Ectodermal cell (in vitro differentiated cells): ENCODE results near the gene JMJD1C.
"Not testable (repeated sequence)": the region's sequence is repeated elsewhere in the genome, so short reads cannot be mapped to it uniquely, and the experiment has no call there.

Source experiments
- H3K27ac ChIP-seq: 2 replicates; pipeline ENCODE4 v1.7.0; 2013; ENCODE audit warnings: mild to moderate bottlenecking, low read depth, low read length; ENCODE audit not compliant: insufficient read depth, poor library complexity, severe bottlenecking
- H3K27me3 ChIP-seq: 2 replicates; pipeline ENCODE4 v1.7.0; 2013; ENCODE audit warnings: mild to moderate bottlenecking, low read length; ENCODE audit not compliant: insufficient read depth, control insufficient read depth, poor library complexity, severe bottlenecking
- H3K36me3 ChIP-seq: one replicate; pipeline ENCODE4 v1.7.0; 2013; ENCODE audit warnings: low read length; ENCODE audit not compliant: control insufficient read depth, insufficient read depth
- H3K4me1 ChIP-seq: one replicate; pipeline ENCODE4 v1.7.0; 2013; ENCODE audit warnings: low read length; ENCODE audit not compliant: control insufficient read depth, insufficient read depth
- H3K4me3 ChIP-seq: 2 replicates; pipeline ENCODE4 v1.7.0; 2013; ENCODE audit warnings: low read depth, low read length, control low read depth; ENCODE audit not compliant: insufficient read depth
- H3K9me3 ChIP-seq: 2 replicates; pipeline ENCODE4 v1.7.0; 2013; ENCODE audit warnings: mild to moderate bottlenecking, low read length, moderate library complexity; ENCODE audit not compliant: control insufficient read depth
- WGBS, 2 experiments: methylation state at CpG; one replicate each; pipeline ENCODE4 v1.1.7; 2013; ENCODE audit warnings: missing lambda C conversion rate in 2 of 2; 5-methylcytosine and 5-hydroxymethylcytosine counted together

Gene JMJD1C

DNA sequence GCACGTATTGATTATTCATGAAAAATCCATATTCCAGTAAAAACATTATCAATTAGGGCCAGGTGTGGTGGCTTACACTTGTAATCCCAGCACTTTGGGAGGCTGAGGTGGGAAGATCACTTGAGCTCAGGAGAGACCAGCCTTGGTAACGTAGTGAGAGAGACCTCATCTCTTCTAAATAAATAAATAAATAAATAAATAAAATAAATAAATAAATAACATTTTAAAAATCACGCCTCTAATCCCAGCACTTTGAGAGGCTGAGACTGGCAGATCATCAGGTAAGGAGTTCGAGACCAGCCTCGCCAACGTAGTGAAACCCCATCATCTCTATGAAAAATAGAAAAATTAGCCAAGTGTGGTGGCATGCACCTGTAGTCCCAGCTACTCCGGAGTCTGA is 300.5 kb downstream of the JMJD1C start:
- WGBS, 2 experiments = 96 to 97% methylated on average over 6 of the region's 7 CpGs
- no peaks in the 10 kb centered on the region for H3K9me3 ChIP-seq
- H3K4me3 ChIP-seq = no peak overlapping the region
- H3K27ac ChIP-seq = no peak overlapping the region
- peaks cover under 1% of the 10 kb centered on the region for H3K36me3 ChIP-seq
- H3K27me3 ChIP-seq = no peaks in the 10 kb centered on the region
- H3K4me1 ChIP-seq = no peaks in the 10 kb centered on the region

- Histone ChIP-seq H3K27me3 (no peaks in the 10 kb centered on the region), H3K4me3 (no peak overlapping the region), H3K36me3 (no peaks in the 10 kb centered on the region), H3K4me1 (no peaks in the 10 kb centered on the region), H3K27ac (no peak overlapping the region), H3K9me3 (no peaks in the 10 kb centered on the region)
- 92 to 99% methylated on average over 2 of the region's 2 CpGs for WGBS, 2 experiments
Measured at GRCh38 chr10:63164166-63164623, 301.6 kb downstream of the JMJD1C start.

GRCh38 chr10:63161592-63161991 is 304.2 kb downstream of the JMJD1C start:
- 87 to 93% methylated on average over 1 of the region's 2 CpGs for WGBS, 2 experiments
- no peak overlapping the region for H3K27ac ChIP-seq

GRCh38 chr10:63157845-63158624 is 307.7 kb downstream of the JMJD1C start:
- H3K4me3 ChIP-seq = no peak overlapping the region
- no peak overlapping the region for H3K27ac ChIP-seq
- 84 to 89% methylated on average over 3 of the region's 3 CpGs for WGBS, 2 experiments
- H3K4me1 ChIP-seq = no peaks in the 10 kb centered on the region
- H3K36me3 ChIP-seq = peaks cover 4% of the 10 kb centered on the region
- no peaks in the 10 kb centered on the region for H3K27me3 ChIP-seq
- H3K9me3 ChIP-seq = no peaks in the 10 kb centered on the region

More at GRCh38 chr10:63161592-63161991, 304.2 kb downstream of the JMJD1C start:
- Histone ChIP-seq H3K4me3 (no peak overlapping the region), H3K4me1 (no peaks in the 10 kb centered on the region), H3K9me3 (no peaks in the 10 kb centered on the region), H3K27me3 (no peaks in the 10 kb centered on the region), H3K36me3 (no peaks in the 10 kb centered on the region)

DNA sequence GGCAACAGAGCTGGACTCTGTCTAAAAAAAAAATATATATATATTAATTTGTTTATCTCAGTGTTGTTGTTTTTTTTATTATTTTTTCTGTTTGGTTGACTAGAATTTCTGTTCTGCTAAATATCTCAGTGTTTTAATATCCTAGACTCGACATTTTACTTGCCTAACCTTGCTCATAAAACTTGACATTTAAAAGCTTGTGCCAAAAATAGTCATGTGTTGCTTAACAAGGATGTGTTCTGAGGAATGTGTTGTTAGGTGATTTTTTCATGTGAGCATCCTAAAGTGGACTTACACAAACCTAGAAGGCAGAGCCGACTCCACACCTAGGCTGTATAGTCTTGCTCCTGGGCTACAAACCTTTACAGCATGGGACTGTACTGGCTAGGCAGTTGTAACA is 309.5 kb downstream of the JMJD1C start:
- H3K27ac ChIP-seq = no peak overlapping the region
- H3K27me3 ChIP-seq = no peaks in the 10 kb centered on the region
- 90 to 92% methylated on average over 2 of the region's 2 CpGs for WGBS, 2 experiments
- H3K36me3 ChIP-seq = peaks cover 4% of the 10 kb centered on the region
- H3K4me3 ChIP-seq = no peak overlapping the region
- no peaks in the 10 kb centered on the region for H3K9me3 ChIP-seq
- H3K4me1 ChIP-seq = no peaks in the 10 kb centered on the region

GRCh38 chr10:63155388-63156020 is 310.3 kb downstream of the JMJD1C start:
- Histone ChIP-seq H3K27me3 (no peaks in the 10 kb centered on the region), H3K4me1 (no peaks in the 10 kb centered on the region), H3K27ac (no peak overlapping the region), H3K36me3 (peaks cover 4% of the 10 kb centered on the region), H3K9me3 (no peaks in the 10 kb centered on the region), H3K4me3 (no peak overlapping the region)
- 90 to 96% methylated on average over 8 of the region's 8 CpGs for WGBS, 2 experiments

GRCh38 chr10:63154546-63155387 is 311.0 kb downstream of the JMJD1C start:
- H3K27ac ChIP-seq = no peak overlapping the region
- no peaks in the 10 kb centered on the region for H3K9me3 ChIP-seq
- 92 to 97% methylated on average over 4 to 6 of the region's 6 CpGs for WGBS, 2 experiments
- H3K36me3 ChIP-seq = peaks cover 4% of the 10 kb centered on the region
- no peaks in the 10 kb centered on the region for H3K27me3 ChIP-seq
- no peaks in the 10 kb centered on the region for H3K4me1 ChIP-seq
- no peak overlapping the region for H3K4me3 ChIP-seq

GRCh38 chr10:63153868-63154545 is 311.8 kb downstream of the JMJD1C start:
- not testable (repeated sequence) for H3K9me3 ChIP-seq, H3K4me3 ChIP-seq, H3K4me1 ChIP-seq, H3K36me3 ChIP-seq, H3K27ac ChIP-seq, H3K27me3 ChIP-seq
- WGBS, 2 experiments = 97 to 98% methylated on average over 9 of the region's 9 CpGs

- Histone ChIP-seq H3K4me3 (no peak overlapping the region), H3K36me3 (peaks cover 4% of the 10 kb centered on the region), H3K27ac (no peak overlapping the region), H3K9me3 (no peaks in the 10 kb centered on the region), H3K27me3 (no peaks in the 10 kb centered on the region), H3K4me1 (no peaks in the 10 kb centered on the region)
- 97 to 98% methylated on average over 4 of the region's 4 CpGs for WGBS, 2 experiments
Measured at GRCh38 chr10:63150745-63151144, 315.0 kb downstream of the JMJD1C start.
